IPS-NIHi7 (cell line): Measurements from ENCODE around the gene ELMO1.

Experiments used
- DNase-seq: peaks from one replicate; pipeline ENCODE4 v3.0.0; 2012; ENCODE audit warnings: mixed read lengths; ENCODE audit errors: extremely low spot score

ELMO1 gene

GRCh38 chr7:37372750-37373149, 75.9 kb downstream of the ELMO1 start:
- DNase-seq = no peak

GRCh38 chr7:37371755-37372154, 76.9 kb downstream of the ELMO1 start:
- peak; percentile 57 for DNase-seq

- peak; percentile 35 for DNase-seq
These were observed 78.8 kb downstream of the ELMO1 start for GRCh38 chr7:37369906-37370305.

- no peak for DNase-seq
These were observed 80.1 kb downstream of the ELMO1 start for GRCh38 chr7:37368540-37368939.

- no peak for DNase-seq
These were observed 81.7 kb downstream of the ELMO1 start for GRCh38 chr7:37367010-37367409.

GRCh38 chr7:37366445-37366844, 82.2 kb downstream of the ELMO1 start:
- DNase-seq = no peak

- no peak for DNase-seq
These were observed 83.3 kb downstream of the ELMO1 start for GRCh38 chr7:37365405-37365804.

- DNase-seq = no peak
These were observed 83.8 kb downstream of the ELMO1 start for GRCh38 chr7:37364856-37365255.

GRCh38 chr7:37363536-37364491, 84.8 kb downstream of the ELMO1 start:
- DNase-seq = no peak

GRCh38 chr7:37362802-37363201, 85.9 kb downstream of the ELMO1 start:
- no peak for DNase-seq

- no peak for DNase-seq
These were observed 88.2 kb downstream of the ELMO1 start for GRCh38 chr7:37360484-37360883.

- DNase-seq = no peak
These were observed 88.8 kb downstream of the ELMO1 start for GRCh38 chr7:37359662-37360444.

GRCh38 chr7:37359180-37359579, 89.5 kb downstream of the ELMO1 start:
- no peak for DNase-seq

- no peak for DNase-seq
These were observed 91.0 kb downstream of the ELMO1 start for GRCh38 chr7:37357637-37357996.

GRCh38 chr7:37356911-37357636, 91.6 kb downstream of the ELMO1 start:
- DNase-seq = no peak

GRCh38 chr7:37354656-37355131, 94.0 kb downstream of the ELMO1 start:
- DNase-seq = no peak

- DNase-seq = no peak
These were observed 94.6 kb downstream of the ELMO1 start for GRCh38 chr7:37353949-37354655.

GRCh38 chr7:37352974-37353948, 95.4 kb downstream of the ELMO1 start:
- peak; percentile 62 for DNase-seq

GRCh38 chr7:37352251-37352880, 96.3 kb downstream of the ELMO1 start:
- no peak for DNase-seq

- no peak for DNase-seq
These were observed 96.9 kb downstream of the ELMO1 start for GRCh38 chr7:37351716-37352115.
